A549 (cell line): ENCODE data around the gene TIAM2. TPM values are rescaled to one million over a fixed set of nuclear protein-coding genes. Genes with fewer than 3 reads are reported as not detected.
"Not testable (repeated sequence)": the region's sequence is repeated elsewhere in the genome, so short reads cannot be mapped to it uniquely, and the experiment has no call there.

Experiments used
- ATAC-seq, 2 experiments: fragments of 200-7000 bp in 1 of 2; fragments of >200 bp in 1 of 2; cut with Nextera tagmentation in 1 of 2; cut with Tn5 transposase in 1 of 2; 3 replicates each; pipeline versions ENCODE4 v1.8.0 to v1.9.1; 2018 to 2020; ENCODE audit warnings: mild to moderate bottlenecking in 1 of 2, moderate library complexity in 1 of 2
- CTCF ChIA-PET: fragments of 300-600 bp; sonication (Branson Sonifier 250); formaldehyde crosslinking; extraction: SDS; loops from one replicate; lab custom pipeline; 2021; ENCODE audit warnings: antibody characterized with exemption, inconsistent platforms; lab: Yijun Ruan, JAX
- POLR2A ChIA-PET: fragments of 350-600 bp; formaldehyde crosslinking; extraction: SDS; loops from one replicate; lab custom pipeline; 2021; ENCODE audit warnings: antibody characterized with exemption, inconsistent platforms; lab: Yijun Ruan, JAX
- DNase-seq, 2 experiments: peaks; one replicate each; pipeline versions ENCODE4 v3.0.0 to v3.0.0-alpha.2; 2011 to 2016; ENCODE audit warnings: low read depth in 1 of 2, low spot score in 1 of 2
- FAIRE-seq: peaks from 2 replicates; lab custom pipeline; 2011; peaks lifted over from hg19 to GRCh38; lab: Jason Lieb, UNC
- H3K27ac ChIP-seq, 2 experiments: fragments of >200 bp; sonication (Bioruptor Twin); formaldehyde crosslinking; 3 replicates each; pipeline ENCODE4 v1.5.1; 2016 to 2017
- H3K4me1 ChIP-seq: fragments of >200 bp; sonication (Bioruptor Twin); formaldehyde crosslinking; 3 replicates; pipeline ENCODE4 v1.6.1; 2016
- H3K4me2 ChIP-seq: fragments of >200 bp; sonication (Bioruptor Twin); formaldehyde crosslinking; 3 replicates; pipeline ENCODE4 v1.6.1; 2016
- H3K4me3 ChIP-seq: fragments of >200 bp; sonication (Bioruptor Twin); formaldehyde crosslinking; 3 replicates; pipeline ENCODE4 v1.5.1; 2016
- H3K9me3 ChIP-seq: fragments of >200 bp; sonication (Bioruptor Twin); formaldehyde crosslinking; 3 replicates; pipeline ENCODE4 v1.6.1; 2016
- BCL3 ChIP-seq: fragments of >200 bp; sonication (Bioruptor Twin); formaldehyde crosslinking; IDR thresholded peaks from 3 replicates; pipeline ENCODE4 v1.6.1; 2016
- CBX8 ChIP-seq: fragments of 200-600 bp; sonication (generic); IDR thresholded peaks from 2 replicates; pipeline ENCODE4 v1.6.1; 2016
- EHMT2 ChIP-seq: fragments of 200-600 bp; sonication (generic); IDR thresholded peaks from 2 replicates; pipeline ENCODE4 v1.6.1; 2016; ENCODE audit warnings: antibody characterized with exemption, low read depth, mild to moderate bottlenecking, moderate library complexity
- FOSL2 ChIP-seq, 2 experiments: fragments of 450-650 bp in 1 of 2; fragments of >200 bp in 1 of 2; sonication (Bioruptor Twin) in 1 of 2; formaldehyde crosslinking; IDR thresholded peaks; 2 replicates each; pipeline versions ENCODE4 v1.5.0 to v1.6.1; 2016 to 2020; ENCODE audit warnings: mild to moderate bottlenecking in 1 of 2, moderate library complexity in 1 of 2
- FOXS1 ChIP-seq: fragments of 250-450 bp; sonication (Bioruptor Pico); IDR thresholded peaks from 2 replicates; pipeline ENCODE4 v1.5.0; 2020; ENCODE audit warnings: mild to moderate bottlenecking, moderate library complexity
- GATA3 ChIP-seq: IDR thresholded peaks from 2 replicates; pipeline ENCODE4 v1.6.1; 2012; ENCODE audit warnings: borderline replicate concordance
- HOXA7 ChIP-seq: fragments of 250-450 bp; sonication (Bioruptor Pico); IDR thresholded peaks from 2 replicates; pipeline ENCODE4 v1.5.0; 2020; ENCODE audit warnings: mild to moderate bottlenecking, moderate library complexity
- JUNB ChIP-seq: fragments of >200 bp; sonication (Bioruptor Twin); formaldehyde crosslinking; IDR thresholded peaks from 2 replicates; pipeline ENCODE4 v1.6.1; 2016
- KDM1A ChIP-seq: fragments of 200-600 bp; sonication (generic); IDR thresholded peaks from 2 replicates; pipeline ENCODE4 v1.6.1; 2016; ENCODE audit warnings: low read depth, mild to moderate bottlenecking
- KDM5A ChIP-seq: fragments of 200-600 bp; sonication (generic); IDR thresholded peaks from 2 replicates; pipeline ENCODE4 v1.6.1; 2016; ENCODE audit warnings: antibody characterized with exemption, mild to moderate bottlenecking
- NPAS2 ChIP-seq: fragments of 250-450 bp; sonication (Bioruptor Pico); IDR thresholded peaks from 2 replicates; pipeline ENCODE4 v1.8.0; 2022; ENCODE audit warnings: mild to moderate bottlenecking, moderate library complexity, borderline replicate concordance
- POLR2A ChIP-seq: IDR thresholded peaks from 2 replicates; pipeline ENCODE4 v1.6.1; 2012; ENCODE audit warnings: mild to moderate bottlenecking, low read length
- POLR2AphosphoS2 ChIP-seq: conservative IDR thresholded peaks from 2 replicates; pipeline ENCODE4 v1.6.1; 2012; ENCODE audit warnings: low read length, improper control_type of control experiment, inconsistent platforms
- RAD21 ChIP-seq, 2 experiments: fragments of >200 bp in 1 of 2; sonication (Bioruptor Twin) in 1 of 2; formaldehyde crosslinking in 1 of 2; IDR thresholded peaks in 1 of 2; conservative IDR thresholded peaks in 1 of 2; 2 replicates in 1 of 2; 3 replicates in 1 of 2; pipeline ENCODE4 v1.6.1; 2012 to 2018; ENCODE audit warnings: inconsistent platforms in 1 of 2
- RARB ChIP-seq: fragments of 250-450 bp; sonication (Bioruptor Pico); IDR thresholded peaks from 2 replicates; pipeline ENCODE4 v1.8.0; 2021; ENCODE audit warnings: mild to moderate bottlenecking, moderate library complexity
- RFX5 ChIP-seq: fragments of 450-650 bp; IDR thresholded peaks from 2 replicates; pipeline ENCODE4 v1.7.1; 2014; ENCODE audit warnings: antibody characterized with exemption, mild to moderate bottlenecking, moderate library complexity
- TFCP2L1 ChIP-seq: fragments of 250-450 bp; sonication (Bioruptor Pico); IDR thresholded peaks from 2 replicates; pipeline ENCODE4 v1.5.0; 2021; ENCODE audit warnings: mild to moderate bottlenecking
- USF2 ChIP-seq: fragments of 450-650 bp; IDR thresholded peaks from 2 replicates; pipeline ENCODE4 v1.6.1; 2014; ENCODE audit warnings: antibody characterized with exemption
- ZC3H11A ChIP-seq: fragments of 450-650 bp; IDR thresholded peaks from 2 replicates; pipeline ENCODE4 v1.6.1; 2014; ENCODE audit warnings: antibody characterized with exemption, mild to moderate bottlenecking
- ZFP36 ChIP-seq: fragments of 450-650 bp; IDR thresholded peaks from 2 replicates; pipeline ENCODE4 v1.6.1; 2014; ENCODE audit warnings: borderline replicate concordance; ENCODE audit not compliant: partially characterized antibody
- WGBS: methylation state at CpG from one replicate; pipeline ENCODE4 v1.1.6; 2017; ENCODE audit errors: missing lambda C conversion rate; 5-methylcytosine and 5-hydroxymethylcytosine counted together
- polyA plus RNA-seq, 4 experiments: library from polyadenylated mRNA; depleted of rRNA in 3 of 4; stranded (reverse); fragments of >200 nt; fragmentation: RNase III in 1 of 4; extraction: RNeasy Plus Mini Kit Qiagen cat#74134 plus additional on column Dnase treatment in 1 of 4; gene quantifications; 2 replicates in 3 of 4; 3 replicates in 1 of 4; pipeline ENCODE4 v1.2.3, GENCODE V29; 2011 to 2017

Gene TIAM2
- polyA plus RNA-seq, 2 of the 4 experiments (the other 2 are of a cell fraction) = 2.5 to 3.1 TPM

- H3K4me3 ChIP-seq = no peak overlapping the region
- TF ChIP-seq ZC3H11A (no peak), RARB (no peak), EHMT2 (no peak), JUNB (no peak)
- no peaks in the 10 kb centered on the region for H3K9me3 ChIP-seq
- no peak overlapping the region for H3K4me2 ChIP-seq
- FAIRE-seq (no peak), DNase-seq (no peak), ATAC-seq (no peak)
- POLR2A ChIA-PET = no interaction called here
- H3K4me1 ChIP-seq = peaks cover 13% of the 10 kb centered on the region; the same call in 2 of the 3 replicates
- H3K27ac ChIP-seq = no peak overlapping the region
- CTCF ChIA-PET = no interaction called here
- WGBS = 92% methylated on average over 6 of the region's 6 CpGs
Measured at GRCh38 chr6:155100591-155100990, 105.5 kb downstream of the TIAM2 start.

- ChIA-PET POLR2A (interaction anchor here (0.6 kb wide), 1 partner anchor 77 kb away, joined by 4 read pairs; no protein-coding TSS in a partner anchor), CTCF (interaction anchor here (1.2 kb wide), 1 partner anchor 10 kb away, joined by 3 read pairs; no protein-coding TSS in a partner anchor)
- FAIRE-seq, H3K4me3 ChIP-seq, H3K9me3 ChIP-seq: not testable (repeated sequence)
- WGBS = 50% methylated on average over 9 of the region's 9 CpGs
- Histone ChIP-seq H3K4me1 (peaks cover 13% of the 10 kb centered on the region; the same call in 2 of the 3 replicates), H3K27ac (peak overlapping the region in 1 of 2 experiments; percentile 26; a peak in 2 of 6 replicates), H3K4me2 (peak overlapping the region; percentile 32; the same call in 2 of the 3 replicates)
- peak; percentile 20; the same call in 1 of the 2 replicates for TF ChIP-seq GATA3
- DNase-seq = peak in 1 of 2 experiments; percentile 4
- ATAC-seq = peak in 1 of 2 experiments; percentile 25; a peak in 2 of 6 replicates
Measured at GRCh38 chr6:155103083-155103645, 108.0 kb downstream of the TIAM2 start.

GRCh38 chr6:155103816-155104366 lies 108.8 kb downstream of the TIAM2 start:
- POLR2A ChIA-PET = interaction anchor here (0.6 kb wide), 1 partner anchor 78 kb away, joined by 4 read pairs; no protein-coding TSS in a partner anchor

GRCh38 chr6:155106456-155107115 lies 111.5 kb downstream of the TIAM2 start:
- ChIA-PET POLR2A (no interaction called here), CTCF (interaction anchor here (1.0 kb wide), 1 partner anchor 65 kb away, joined by 3 read pairs; no protein-coding TSS in a partner anchor)
- H3K27ac ChIP-seq = no peak overlapping the region
- ATAC-seq (no peak), DNase-seq (no peak), FAIRE-seq (no peak)
- no peak for TF ChIP-seq HOXA7 (CRISPR knock-in tag)
- no peak for TF ChIP-seq POLR2AphosphoS2
- no peak for TF ChIP-seq TFCP2L1 (CRISPR knock-in tag)
- no peak for TF ChIP-seq ZFP36
- no peak for TF ChIP-seq GATA3
- H3K4me1 ChIP-seq = peaks cover 13% of the 10 kb centered on the region; the same call in 2 of the 3 replicates
- no peak overlapping the region for H3K4me2 ChIP-seq
- no peak overlapping the region for H3K4me3 ChIP-seq
- 94% methylated on average over 8 of the region's 8 CpGs for WGBS
- H3K9me3 ChIP-seq = no peaks in the 10 kb centered on the region

More at GRCh38 chr6:155103816-155104366, 108.8 kb downstream of the TIAM2 start:
- ATAC-seq = no peak
- Histone ChIP-seq H3K4me3 (no peak overlapping the region), H3K4me2 (no peak overlapping the region), H3K4me1 (peaks cover 13% of the 10 kb centered on the region; the same call in 2 of the 3 replicates), H3K27ac (peak overlapping the region in 1 of 2 experiments; percentile 31; a peak in 2 of 6 replicates), H3K9me3 (no peaks in the 10 kb centered on the region)
- no peak for FAIRE-seq
- WGBS = 55% methylated on average over 5 of the region's 5 CpGs
- CTCF ChIA-PET = interaction anchor here (1.2 kb wide), 1 partner anchor 10 kb away, joined by 3 read pairs; no protein-coding TSS in a partner anchor
- DNase-seq = no peak
- TF ChIP-seq USF2 (no peak), NPAS2 (CRISPR knock-in tag) (no peak), BCL3 (no peak), FOSL2 (IDR thresholded peaks at IDR 0.05) (no peak), FOSL2 (CRISPR knock-in tag; IDR thresholded peaks at IDR 0.05) (no peak), POLR2A (no peak), KDM1A (no peak), CBX8 (no peak), KDM5A (no peak), FOXS1 (CRISPR knock-in tag) (no peak), RAD21 (conservative IDR thresholded peaks at IDR 0.05 in 1 of 2, IDR thresholded peaks at IDR 0.05 in 1 of 2) (no peak), RFX5 (no peak)
